HL-60 (cell line): ENCODE measurements around the gene POC1B.

Experiments used
- DNase-seq, 2 experiments: peaks; one replicate each; pipeline ENCODE4 v3.0.0-alpha.2; 2010 to 2020; ENCODE audit warnings: low read depth in 1 of 2, low spot score in 1 of 2
- H3K27ac ChIP-seq: fragments of 250-450 bp; sonication (Bioruptor Pico); replicated peaks from 2 replicates; pipeline ENCODE4 v1.5.1; 2020; ENCODE audit warnings: mild to moderate bottlenecking, moderate library complexity
- H3K27me3 ChIP-seq: fragments of 250-450 bp; sonication (Bioruptor Pico); 2 replicates; pipeline ENCODE4 v1.5.1; 2021; ENCODE audit warnings: mild to moderate bottlenecking, moderate library complexity; ENCODE audit not compliant: insufficient read depth, poor library complexity, severe bottlenecking
- H3K4me3 ChIP-seq: replicated peaks from 2 replicates; pipeline ENCODE4 v1.5.1; 2011; ENCODE audit warnings: mild to moderate bottlenecking, control low read depth, low read length; ENCODE audit not compliant: insufficient read depth
- CTCF ChIP-seq: IDR thresholded peaks from one replicate; pipeline ENCODE4 v1.5.1; 2011; ENCODE audit warnings: low read length, control low read depth, inconsistent platforms; ENCODE audit not compliant: insufficient read depth
- GABPA ChIP-seq: IDR thresholded peaks from 2 replicates; pipeline ENCODE4 v1.6.1; 2012; ENCODE audit warnings: low read depth
- POLR2AphosphoS5 ChIP-seq: IDR thresholded peaks from 2 replicates; pipeline ENCODE4 v1.6.1; 2012; ENCODE audit warnings: low read depth
- REST ChIP-seq: IDR thresholded peaks from 2 replicates; pipeline ENCODE4 v1.6.1; 2012; ENCODE audit warnings: low read depth; ENCODE audit not compliant: insufficient replicate concordance
- SPI1 ChIP-seq: IDR thresholded peaks from 2 replicates; pipeline ENCODE4 v1.6.1; 2012; ENCODE audit warnings: low read depth, mild to moderate bottlenecking, borderline replicate concordance

POC1B gene

GRCh38 chr12:89544681-89545184 is 18.9 kb upstream of the POC1B start:
- Histone ChIP-seq H3K4me3 (no peak overlapping the region), H3K27ac (no peak overlapping the region), H3K27me3 (no peaks in the 10 kb centered on the region)
- no peak for DNase-seq
- no peak for TF ChIP-seq POLR2AphosphoS5
- no peak for TF ChIP-seq SPI1
- no peak for TF ChIP-seq REST
- no peak for TF ChIP-seq GABPA
- no peak for TF ChIP-seq CTCF

- TF ChIP-seq POLR2AphosphoS5: no peak
- TF ChIP-seq REST: no peak
- no peak for TF ChIP-seq GABPA
- no peak for TF ChIP-seq CTCF
- TF ChIP-seq SPI1: no peak
Measured at GRCh38 chr12:89544022-89544421, 18.2 kb upstream of the POC1B start.

GRCh38 chr12:89542912-89543592 is 17.2 kb upstream of the POC1B start:
- no peak for TF ChIP-seq POLR2AphosphoS5
- TF ChIP-seq CTCF: peak; percentile 61
- no peak overlapping the region for H3K4me3 ChIP-seq
- H3K27me3 ChIP-seq: no peaks in the 10 kb centered on the region
- H3K27ac ChIP-seq: no peak overlapping the region
- DNase-seq: peak in 1 of 2 experiments; percentile 73

More at GRCh38 chr12:89544022-89544421, 18.2 kb upstream of the POC1B start:
- H3K4me3 ChIP-seq: no peak overlapping the region
- no peaks in the 10 kb centered on the region for H3K27me3 ChIP-seq
- H3K27ac ChIP-seq: no peak overlapping the region
- DNase-seq: no peak

- H3K27me3 ChIP-seq: no peaks in the 10 kb centered on the region
- TF ChIP-seq GABPA: no peak
- no peak for TF ChIP-seq SPI1
- TF ChIP-seq REST: no peak
- TF ChIP-seq POLR2AphosphoS5: no peak
- no peak for TF ChIP-seq CTCF
- no peak overlapping the region for H3K27ac ChIP-seq
- H3K4me3 ChIP-seq: no peak overlapping the region
- DNase-seq: no peak
Measured at GRCh38 chr12:89542236-89542635, 16.4 kb upstream of the POC1B start.
